ENCODE data around the gene EIF2S3.
A peak's percentile ranks its signal among the peaks of the same experiment; 100 is the strongest.

Gene EIF2S3

GRCh38 chrX:24090300-24091200 is 35.8 kb downstream of the EIF2S3 start:
- Histone ChIP-seq H3K9me3 (ENCODE audit: control insufficient read depth, low read length) (no peaks in the 10 kb centered on the region), H3K4me3 (ENCODE audit: extremely low read depth, insufficient read depth, low read length, poor library complexity, severe bottlenecking) (no peak overlapping the region), H3K27ac (ENCODE audit: low read depth, low read length, severe bottlenecking) (peak overlapping the region; percentile 36), H3K4me1 (ENCODE audit: control insufficient read depth, insufficient read depth, low read length, poor library complexity, severe bottlenecking) (no peaks in the 10 kb centered on the region), H3K36me3 (ENCODE audit: control insufficient read depth, insufficient read depth, low read length) (no peaks in the 10 kb centered on the region)
- 100% methylated on average over 1 of the region's 4 CpGs; no CpG with 5 or more reads in 1 of the 2 experiments for WGBS, 2 experiments (ENCODE audit: insufficient coverage in 2 of 2)

DNA sequence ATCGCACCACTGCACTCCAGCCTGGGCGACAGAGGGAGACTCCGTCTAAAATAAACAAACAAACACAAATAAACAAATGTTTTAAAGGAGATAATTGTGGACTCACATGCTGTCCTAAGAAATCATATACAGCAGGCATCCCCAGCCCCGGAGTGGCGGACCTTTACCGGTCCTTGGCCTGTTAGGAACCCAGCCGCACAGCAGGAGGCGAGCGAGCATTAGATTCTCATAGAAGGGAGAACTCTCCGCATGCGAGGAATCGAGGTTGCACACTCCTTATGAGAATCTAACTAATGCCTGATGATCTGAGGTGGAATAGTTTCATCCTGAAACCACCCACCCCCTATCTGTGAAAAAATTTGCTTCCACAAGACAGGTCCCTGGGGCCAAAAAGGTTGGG is 39.0 kb downstream of the EIF2S3 start:
- H3K36me3 ChIP-seq (ENCODE audit: control insufficient read depth, insufficient read depth, low read length), result no peaks in the 10 kb centered on the region
- no peak overlapping the region for H3K4me3 ChIP-seq (ENCODE audit: extremely low read depth, insufficient read depth, low read length, poor library complexity, severe bottlenecking)
- H3K9me3 ChIP-seq (ENCODE audit: control insufficient read depth, low read length), result no peaks in the 10 kb centered on the region
- no peak overlapping the region for H3K27ac ChIP-seq (ENCODE audit: low read depth, low read length, severe bottlenecking)
- 97% methylated on average over 6 of the region's 12 CpGs; no CpG with 5 or more reads in 1 of the 2 experiments for WGBS, 2 experiments (ENCODE audit: insufficient coverage in 2 of 2)
- no peaks in the 10 kb centered on the region for H3K4me1 ChIP-seq (ENCODE audit: control insufficient read depth, insufficient read depth, low read length, poor library complexity, severe bottlenecking)

GRCh38 chrX:24097741-24098260 is 43.0 kb downstream of the EIF2S3 start:
- Histone ChIP-seq H3K4me3 (ENCODE audit: extremely low read depth, insufficient read depth, low read length, poor library complexity, severe bottlenecking) (no peak overlapping the region), H3K9me3 (ENCODE audit: control insufficient read depth, low read length) (no peaks in the 10 kb centered on the region), H3K36me3 (ENCODE audit: control insufficient read depth, insufficient read depth, low read length) (no peaks in the 10 kb centered on the region), H3K27ac (ENCODE audit: low read depth, low read length, severe bottlenecking) (no peak overlapping the region), H3K4me1 (ENCODE audit: control insufficient read depth, insufficient read depth, low read length, poor library complexity, severe bottlenecking) (no peaks in the 10 kb centered on the region)
- WGBS, 2 experiments (ENCODE audit: insufficient coverage in 2 of 2), result no CpG with 5 or more reads among the region's 1 CpG

GRCh38 chrX:24098932-24099331 is 44.2 kb downstream of the EIF2S3 start:
- Histone ChIP-seq H3K27ac (ENCODE audit: low read depth, low read length, severe bottlenecking) (no peak overlapping the region), H3K4me1 (ENCODE audit: control insufficient read depth, insufficient read depth, low read length, poor library complexity, severe bottlenecking) (no peaks in the 10 kb centered on the region), H3K36me3 (ENCODE audit: control insufficient read depth, insufficient read depth, low read length) (no peaks in the 10 kb centered on the region), H3K9me3 (ENCODE audit: control insufficient read depth, low read length) (no peaks in the 10 kb centered on the region), H3K4me3 (ENCODE audit: extremely low read depth, insufficient read depth, low read length, poor library complexity, severe bottlenecking) (no peak overlapping the region)
- no CpG with 5 or more reads among the region's 1 CpG for WGBS, 2 experiments (ENCODE audit: insufficient coverage in 2 of 2)

- no peaks in the 10 kb centered on the region for H3K36me3 ChIP-seq (ENCODE audit: control insufficient read depth, insufficient read depth, low read length)
- no CpG with 5 or more reads among the region's 6 CpGs for WGBS, 2 experiments (ENCODE audit: insufficient coverage in 2 of 2)
- H3K4me3 ChIP-seq (ENCODE audit: extremely low read depth, insufficient read depth, low read length, poor library complexity, severe bottlenecking), result no peak overlapping the region
These were observed 44.6 kb downstream of the EIF2S3 start for GRCh38 chrX:24099394-24099793.

GRCh38 chrX:24100713-24101112 is 46.0 kb downstream of the EIF2S3 start:
- WGBS, 2 experiments (ENCODE audit: insufficient coverage in 2 of 2), result 33% methylated on average over 1 of the region's 2 CpGs; no CpG with 5 or more reads in 1 of the 2 experiments
- Histone ChIP-seq H3K4me1 (ENCODE audit: control insufficient read depth, insufficient read depth, low read length, poor library complexity, severe bottlenecking) (no peaks in the 10 kb centered on the region), H3K27ac (ENCODE audit: low read depth, low read length, severe bottlenecking) (no peak overlapping the region)

More at GRCh38 chrX:24099394-24099793, 44.6 kb downstream of the EIF2S3 start:
- H3K4me1 ChIP-seq (ENCODE audit: control insufficient read depth, insufficient read depth, low read length, poor library complexity, severe bottlenecking), result no peaks in the 10 kb centered on the region
- H3K9me3 ChIP-seq (ENCODE audit: control insufficient read depth, low read length), result no peaks in the 10 kb centered on the region
- H3K27ac ChIP-seq (ENCODE audit: low read depth, low read length, severe bottlenecking), result no peak overlapping the region

GRCh38 chrX:24110069-24110468 is 55.3 kb downstream of the EIF2S3 start:
- Histone ChIP-seq H3K4me1 (ENCODE audit: control insufficient read depth, insufficient read depth, low read length, poor library complexity, severe bottlenecking) (no peaks in the 10 kb centered on the region), H3K9me3 (ENCODE audit: control insufficient read depth, low read length) (no peaks in the 10 kb centered on the region), H3K4me3 (ENCODE audit: extremely low read depth, insufficient read depth, low read length, poor library complexity, severe bottlenecking) (no peak overlapping the region), H3K27ac (ENCODE audit: low read depth, low read length, severe bottlenecking) (no peak overlapping the region), H3K36me3 (ENCODE audit: control insufficient read depth, insufficient read depth, low read length) (no peaks in the 10 kb centered on the region)
- WGBS, 2 experiments (ENCODE audit: insufficient coverage in 2 of 2), result no CpG with 5 or more reads among the region's 2 CpGs

More at GRCh38 chrX:24100713-24101112, 46.0 kb downstream of the EIF2S3 start:
- H3K4me3 ChIP-seq (ENCODE audit: extremely low read depth, insufficient read depth, low read length, poor library complexity, severe bottlenecking), result no peak overlapping the region
- no peaks in the 10 kb centered on the region for H3K36me3 ChIP-seq (ENCODE audit: control insufficient read depth, insufficient read depth, low read length)
- H3K9me3 ChIP-seq (ENCODE audit: control insufficient read depth, low read length), result no peaks in the 10 kb centered on the region

DNA sequence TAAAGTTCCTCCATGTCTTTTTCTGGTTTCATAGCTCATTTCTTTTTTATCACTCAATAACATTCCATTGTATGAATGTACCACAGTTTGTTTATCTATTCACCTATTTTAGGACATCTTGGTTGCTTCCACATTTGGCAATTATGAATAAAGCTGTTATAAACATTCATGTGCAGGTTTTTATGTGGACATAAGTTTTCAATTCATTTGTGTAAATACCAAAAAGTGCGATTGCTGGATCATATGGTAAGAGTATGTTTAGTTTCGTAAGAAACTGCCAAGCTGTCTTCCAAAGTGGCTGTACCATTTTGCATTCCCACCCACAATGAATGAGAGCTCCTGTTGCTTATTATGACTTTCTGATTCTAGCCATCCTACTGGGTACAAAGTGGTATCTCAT is 58.4 kb downstream of the EIF2S3 start:
- WGBS, 2 experiments (ENCODE audit: insufficient coverage in 2 of 2), result no CpG with 5 or more reads among the region's 2 CpGs
- Histone ChIP-seq H3K4me3 (ENCODE audit: extremely low read depth, insufficient read depth, low read length, poor library complexity, severe bottlenecking) (no peak overlapping the region), H3K4me1 (ENCODE audit: control insufficient read depth, insufficient read depth, low read length, poor library complexity, severe bottlenecking) (no peaks in the 10 kb centered on the region), H3K36me3 (ENCODE audit: control insufficient read depth, insufficient read depth, low read length) (no peaks in the 10 kb centered on the region), H3K9me3 (ENCODE audit: control insufficient read depth, low read length) (no peaks in the 10 kb centered on the region), H3K27ac (ENCODE audit: low read depth, low read length, severe bottlenecking) (no peak overlapping the region)

DNA sequence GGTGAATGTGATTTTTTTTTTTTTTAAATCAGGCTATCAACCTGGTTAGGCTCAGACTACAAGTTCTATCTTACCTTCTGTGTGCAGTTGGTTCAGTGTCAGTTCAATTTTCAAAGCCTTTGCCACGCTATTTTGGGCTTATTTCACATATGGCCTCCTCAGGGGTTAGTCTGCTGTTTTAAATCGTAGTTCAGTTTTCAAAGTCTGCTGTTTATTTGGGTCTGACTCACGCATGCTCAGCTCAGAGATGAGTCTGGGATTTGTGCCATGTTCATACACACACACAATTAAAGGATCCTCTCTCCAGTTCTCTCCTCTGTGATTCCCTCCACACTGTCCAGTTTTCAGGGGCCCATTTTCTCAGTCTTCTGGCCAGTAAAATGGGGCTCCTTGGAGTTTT is 62.5 kb downstream of the EIF2S3 start:
- Histone ChIP-seq H3K27ac (ENCODE audit: low read depth, low read length, severe bottlenecking) (no peak overlapping the region), H3K4me1 (ENCODE audit: control insufficient read depth, insufficient read depth, low read length, poor library complexity, severe bottlenecking) (no peaks in the 10 kb centered on the region), H3K9me3 (ENCODE audit: control insufficient read depth, low read length) (no peaks in the 10 kb centered on the region), H3K36me3 (ENCODE audit: control insufficient read depth, insufficient read depth, low read length) (no peaks in the 10 kb centered on the region), H3K4me3 (ENCODE audit: extremely low read depth, insufficient read depth, low read length, poor library complexity, severe bottlenecking) (no peak overlapping the region)
- WGBS, 2 experiments (ENCODE audit: insufficient coverage in 2 of 2), result 80 to 86% methylated on average over 1 to 3 of the region's 3 CpGs

- WGBS, 2 experiments (ENCODE audit: insufficient coverage in 2 of 2), result 100% methylated on average over 1 of the region's 4 CpGs; no CpG with 5 or more reads in 1 of the 2 experiments
- no peaks in the 10 kb centered on the region for H3K9me3 ChIP-seq (ENCODE audit: control insufficient read depth, low read length)
- no peaks in the 10 kb centered on the region for H3K4me1 ChIP-seq (ENCODE audit: control insufficient read depth, insufficient read depth, low read length, poor library complexity, severe bottlenecking)
- H3K27ac ChIP-seq (ENCODE audit: low read depth, low read length, severe bottlenecking), result no peak overlapping the region
- no peaks in the 10 kb centered on the region for H3K36me3 ChIP-seq (ENCODE audit: control insufficient read depth, insufficient read depth, low read length)
- H3K4me3 ChIP-seq (ENCODE audit: extremely low read depth, insufficient read depth, low read length, poor library complexity, severe bottlenecking), result no peak overlapping the region
These were observed 69.6 kb downstream of the EIF2S3 start for GRCh38 chrX:24124244-24124799.

Data from mesodermal cell (in vitro differentiated cells).